HepG2 (cell line): Measurements from ENCODE around the gene PRELID1. TPM values are rescaled to one million over a fixed set of nuclear protein-coding genes. Genes with fewer than 3 reads are reported as not detected.
A peak's percentile ranks its signal among the peaks of the same experiment; 100 is the strongest.

Experiments
- EEA1 ChIP-seq: sonication (generic); formaldehyde crosslinking; IDR thresholded peaks from 2 replicates; pipeline ENCODE4 v1.5.1; 2020; ENCODE audit warnings: mild to moderate bottlenecking, missing genetic modification reagents, borderline replicate concordance
- HHEX ChIP-seq: IDR thresholded peaks from 2 replicates; pipeline ENCODE4 v1.6.1; 2016; ENCODE audit warnings: control low read depth
- HNRNPL ChIP-seq: fragments of 200-400 bp; formaldehyde crosslinking; IDR thresholded peaks from 2 replicates; pipeline ENCODE4 v1.6.1; 2017; ENCODE audit warnings: mild to moderate bottlenecking, low read depth, low read length
- HOXD1 ChIP-seq: sonication (generic); formaldehyde crosslinking; IDR thresholded peaks from 2 replicates; pipeline ENCODE4 v1.5.0; 2020; ENCODE audit warnings: missing genetic modification reagents
- KDM2A ChIP-seq: sonication (generic); formaldehyde crosslinking; IDR thresholded peaks from 2 replicates; pipeline ENCODE4 v1.4.0; 2020; ENCODE audit warnings: low read depth, missing genetic modification reagents, borderline replicate concordance
- KDM4B ChIP-seq: sonication (generic); formaldehyde crosslinking; IDR thresholded peaks from 2 replicates; pipeline ENCODE4 v1.4.0; 2020; ENCODE audit warnings: missing genetic modification reagents
- KLF9 ChIP-seq: IDR thresholded peaks from 2 replicates; pipeline ENCODE4 v1.6.1; 2016; ENCODE audit warnings: low read depth
- RNF2 ChIP-seq: fragments of 450-650 bp; conservative IDR thresholded peaks from 2 replicates; pipeline ENCODE4 v1.6.1; 2016; ENCODE audit warnings: low read depth
- SALL2 ChIP-seq: sonication (generic); formaldehyde crosslinking; IDR thresholded peaks from 2 replicates; pipeline ENCODE4 v1.8.1; 2023; ENCODE audit warnings: mild to moderate bottlenecking, missing genetic modification reagents, inconsistent platforms
- TEAD2 ChIP-seq: sonication (generic); formaldehyde crosslinking; IDR thresholded peaks from 2 replicates; pipeline ENCODE4 v1.9.0; 2021; ENCODE audit warnings: missing genetic modification reagents
- THYN1 ChIP-seq: sonication (generic); formaldehyde crosslinking; IDR thresholded peaks from 2 replicates; pipeline ENCODE4 v1.8.1; 2023; ENCODE audit warnings: low read depth, mild to moderate bottlenecking, moderate library complexity, missing genetic modification reagents, borderline replicate concordance
- ZEB1 ChIP-seq: IDR thresholded peaks from 2 replicates; pipeline ENCODE4 v1.6.1; 2012; ENCODE audit warnings: mild to moderate bottlenecking, low read depth, inconsistent platforms; ENCODE audit not compliant: insufficient replicate concordance
- ZMAT3 ChIP-seq: sonication (generic); formaldehyde crosslinking; conservative IDR thresholded peaks from 2 replicates; pipeline ENCODE4 v1.7.0; 2021; ENCODE audit warnings: missing genetic modification reagents
- ZNF143 ChIP-seq: sonication (generic); formaldehyde crosslinking; IDR thresholded peaks from 2 replicates; pipeline ENCODE4 v1.4.0; 2020; ENCODE audit warnings: missing genetic modification reagents
- ZNF282 ChIP-seq: fragments of 450-650 bp; IDR thresholded peaks from 2 replicates; pipeline ENCODE4 v1.6.1; 2018; ENCODE audit not compliant: partially characterized antibody
- ZNF557 ChIP-seq: sonication (generic); formaldehyde crosslinking; IDR thresholded peaks from 2 replicates; pipeline ENCODE4 v1.4.0; 2020; ENCODE audit warnings: missing genetic modification reagents
- ZNF781 ChIP-seq: sonication (generic); formaldehyde crosslinking; IDR thresholded peaks from 2 replicates; pipeline ENCODE4 v1.5.1; 2020; ENCODE audit warnings: borderline replicate concordance, mild to moderate bottlenecking, missing genetic modification reagents; ENCODE audit errors: not compliant biosample characterization
- polyA plus RNA-seq, 8 experiments: library from polyadenylated mRNA; depleted of rRNA in 3 of 8; stranded (reverse) in 7 of 8; unstranded in 1 of 8; fragments of >200 nt; fragmentation: Illumina TruSeq in 4 of 8; extraction: Trizol in 4 of 8; gene quantifications; 2 replicates each; pipeline versions ENCODE4 v1.2.1 to v1.2.3, GENCODE V29; 2011 to 2016; ENCODE audit warnings: low read depth in 4 of 8, missing spikeins in 1 of 8, mixed read lengths in 1 of 8; ENCODE audit not compliant: insufficient read depth in 1 of 8
- total RNA-seq, 5 experiments: library from RNA; depleted of rRNA; stranded (reverse); fragments of >200 nt; fragmentation: Illumina TruSeq; extraction: Trizol; gene quantifications; 2 replicates each; pipeline ENCODE4 v1.2.3, GENCODE V29; 2016; ENCODE audit warnings: low read depth in 1 of 5
- TF ChIP-seq, protein P1 (sequence below): sonication (generic); formaldehyde crosslinking; IDR thresholded peaks from 2 replicates; pipeline ENCODE4 v1.4.0; 2020; ENCODE audit warnings: missing genetic modification reagents; ENCODE audit errors: not compliant biosample characterization
- TF ChIP-seq, protein P2 (sequence below): sonication (generic); formaldehyde crosslinking; IDR thresholded peaks from 2 replicates; pipeline ENCODE4 v1.8.1; 2023; ENCODE audit warnings: mild to moderate bottlenecking, missing genetic modification reagents
- TF ChIP-seq, protein P3 (sequence below): IDR thresholded peaks from 2 replicates; pipeline ENCODE4 v1.6.1; 2016; ENCODE audit warnings: missing compliant biosample characterization, missing genetic modification reagents, borderline replicate concordance
- TF ChIP-seq, protein P4 (sequence below): sonication (generic); formaldehyde crosslinking; IDR thresholded peaks from 2 replicates; pipeline ENCODE4 v1.5.0; 2020; ENCODE audit warnings: missing genetic modification reagents, mild to moderate bottlenecking, borderline replicate concordance
- TF ChIP-seq, protein P5 (sequence below): sonication (generic); formaldehyde crosslinking; IDR thresholded peaks from 2 replicates; pipeline ENCODE4 v1.8.1; 2023; ENCODE audit warnings: missing genetic modification reagents, mild to moderate bottlenecking, borderline replicate concordance
- TF ChIP-seq, protein P6 (sequence below): sonication (generic); formaldehyde crosslinking; IDR thresholded peaks from 2 replicates; pipeline ENCODE4 v1.4.0; 2020; ENCODE audit warnings: missing genetic modification reagents
- TF ChIP-seq, protein P7 (sequence below): sonication (generic); formaldehyde crosslinking; IDR thresholded peaks from 2 replicates; pipeline ENCODE4 v1.9.0; 2021; ENCODE audit warnings: missing genetic modification reagents, borderline replicate concordance

The PRELID1 gene
- total and polyA plus RNA-seq, 2 of the 13 experiments (the other 11 are each of a cell fraction or from before 2014, with no cell fraction given), result 250 to 271 TPM

DNA sequence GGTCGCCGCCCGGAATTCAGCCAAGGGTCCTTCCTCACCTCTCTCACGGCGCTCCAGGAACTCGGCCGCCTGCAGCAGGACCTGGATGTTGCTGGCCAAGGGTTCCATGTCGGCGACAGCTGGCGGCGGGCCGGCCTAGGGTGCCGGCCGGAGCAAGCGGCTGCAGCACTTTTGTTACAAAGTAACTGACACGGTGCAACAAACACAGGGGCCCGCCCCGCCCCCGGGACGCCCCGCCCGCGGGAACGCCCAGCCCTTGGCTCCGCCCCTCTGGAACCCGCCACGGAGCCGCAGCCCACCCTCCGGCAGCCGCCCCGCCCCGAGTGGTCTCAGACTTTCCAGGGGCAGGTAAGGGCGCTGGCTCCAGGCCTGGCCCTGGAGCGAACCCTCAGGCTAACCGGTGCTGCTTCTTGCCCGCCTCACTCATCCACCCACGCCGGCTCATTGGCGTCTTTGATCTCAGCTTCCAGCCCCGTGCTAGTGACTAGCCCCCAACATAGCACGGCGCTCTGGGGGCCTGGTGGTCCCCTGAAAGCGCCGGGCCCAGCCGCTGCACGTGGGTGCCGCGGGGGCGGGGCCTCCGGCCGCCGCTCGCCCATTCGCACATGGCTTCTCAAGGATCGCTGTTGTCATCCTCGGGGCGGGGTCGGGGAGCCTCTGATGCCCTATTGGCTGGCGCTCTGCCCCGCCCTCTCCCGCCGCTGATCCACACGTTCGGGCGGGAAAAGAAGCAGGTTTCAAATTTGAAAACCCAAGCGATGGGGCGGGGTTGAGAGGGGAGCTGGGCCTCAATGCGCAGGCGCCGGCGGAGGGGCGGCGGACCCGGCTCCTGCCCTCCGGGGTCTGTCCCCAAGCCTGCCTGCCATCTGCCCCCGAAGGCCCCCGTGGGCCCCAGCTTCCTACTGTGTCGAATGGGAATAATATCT is 8.4 kb downstream of the PRELID1 start, which contains the start of gene MXD3 (continued):
- TF ChIP-seq THYN1 (CRISPR knock-in tag), result no peak
- TF ChIP-seq, protein P1, sequence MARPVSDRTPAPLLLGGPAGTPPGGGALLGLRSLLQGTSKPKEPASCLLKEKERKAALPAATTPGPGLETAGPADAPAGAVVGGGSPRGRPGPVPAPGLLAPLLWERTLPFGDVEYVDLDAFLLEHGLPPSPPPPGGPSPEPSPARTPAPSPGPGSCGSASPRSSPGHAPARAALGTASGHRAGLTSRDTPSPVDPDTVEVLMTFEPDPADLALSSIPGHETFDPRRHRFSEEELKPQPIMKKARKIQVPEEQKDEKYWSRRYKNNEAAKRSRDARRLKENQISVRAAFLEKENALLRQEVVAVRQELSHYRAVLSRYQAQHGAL (CRISPR knock-in tag), result no peak
- TF ChIP-seq, protein P2, sequence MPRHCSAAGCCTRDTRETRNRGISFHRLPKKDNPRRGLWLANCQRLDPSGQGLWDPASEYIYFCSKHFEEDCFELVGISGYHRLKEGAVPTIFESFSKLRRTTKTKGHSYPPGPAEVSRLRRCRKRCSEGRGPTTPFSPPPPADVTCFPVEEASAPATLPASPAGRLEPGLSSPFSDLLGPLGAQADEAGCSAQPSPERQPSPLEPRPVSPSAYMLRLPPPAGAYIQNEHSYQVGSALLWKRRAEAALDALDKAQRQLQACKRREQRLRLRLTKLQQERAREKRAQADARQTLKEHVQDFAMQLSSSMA (CRISPR knock-in tag), result no peak
- TF ChIP-seq, protein P3, sequence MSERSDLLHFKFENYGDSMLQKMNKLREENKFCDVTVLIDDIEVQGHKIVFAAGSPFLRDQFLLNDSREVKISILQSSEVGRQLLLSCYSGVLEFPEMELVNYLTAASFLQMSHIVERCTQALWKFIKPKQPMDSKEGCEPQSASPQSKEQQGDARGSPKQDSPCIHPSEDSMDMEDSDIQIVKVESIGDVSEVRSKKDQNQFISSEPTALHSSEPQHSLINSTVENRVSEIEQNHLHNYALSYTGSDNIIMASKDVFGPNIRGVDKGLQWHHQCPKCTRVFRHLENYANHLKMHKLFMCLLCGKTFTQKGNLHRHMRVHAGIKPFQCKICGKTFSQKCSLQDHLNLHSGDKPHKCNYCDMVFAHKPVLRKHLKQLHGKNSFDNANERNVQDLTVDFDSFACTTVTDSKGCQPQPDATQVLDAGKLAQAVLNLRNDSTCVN (CRISPR knock-in tag), result no peak
- TF ChIP-seq ZNF557 (CRISPR knock-in tag), result no peak
- TF ChIP-seq KDM4B (CRISPR knock-in tag), result no peak
- no peak for TF ChIP-seq ZEB1
- TF ChIP-seq ZMAT3 (CRISPR knock-in tag), result 0 out of 2 replicates have a peak, but pooled peaks have one; percentile 46
- TF ChIP-seq SALL2 (CRISPR knock-in tag), result no peak; the same call in 1 of the 2 replicates
- TF ChIP-seq HOXD1 (CRISPR knock-in tag), result no peak
- TF ChIP-seq TEAD2 (CRISPR knock-in tag), result no peak
- TF ChIP-seq, protein P4, sequence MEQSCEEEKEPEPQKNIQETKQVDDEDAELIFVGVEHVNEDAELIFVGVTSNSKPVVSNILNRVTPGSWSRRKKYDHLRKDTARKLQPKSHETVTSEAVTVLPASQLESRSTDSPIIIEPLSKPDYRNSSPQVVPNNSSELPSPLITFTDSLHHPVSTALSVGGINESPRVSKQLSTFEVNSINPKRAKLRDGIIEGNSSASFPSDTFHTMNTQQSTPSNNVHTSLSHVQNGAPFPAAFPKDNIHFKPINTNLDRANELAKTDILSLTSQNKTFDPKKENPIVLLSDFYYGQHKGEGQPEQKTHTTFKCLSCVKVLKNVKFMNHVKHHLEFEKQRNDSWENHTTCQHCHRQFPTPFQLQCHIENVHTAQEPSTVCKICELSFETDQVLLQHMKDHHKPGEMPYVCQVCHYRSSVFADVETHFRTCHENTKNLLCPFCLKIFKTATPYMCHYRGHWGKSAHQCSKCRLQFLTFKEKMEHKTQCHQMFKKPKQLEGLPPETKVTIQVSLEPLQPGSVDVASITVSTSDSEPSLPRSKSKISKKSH, result no peak
- TF ChIP-seq ZNF282, result no peak
- TF ChIP-seq, protein P5, sequence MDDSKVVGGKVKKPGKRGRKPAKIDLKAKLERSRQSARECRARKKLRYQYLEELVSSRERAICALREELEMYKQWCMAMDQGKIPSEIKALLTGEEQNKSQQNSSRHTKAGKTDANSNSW (CRISPR knock-in tag), result no peak
- TF ChIP-seq HNRNPL, result no peak
- TF ChIP-seq, protein P6, sequence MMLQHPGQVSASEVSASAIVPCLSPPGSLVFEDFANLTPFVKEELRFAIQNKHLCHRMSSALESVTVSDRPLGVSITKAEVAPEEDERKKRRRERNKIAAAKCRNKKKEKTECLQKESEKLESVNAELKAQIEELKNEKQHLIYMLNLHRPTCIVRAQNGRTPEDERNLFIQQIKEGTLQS (CRISPR knock-in tag), result no peak
- TF ChIP-seq KDM2A, result peak; percentile 53; the same call in 1 of the 2 replicates
- no peak for TF ChIP-seq EEA1 (CRISPR knock-in tag)
- TF ChIP-seq ZNF143 (CRISPR knock-in tag), result no peak
- no peak for TF ChIP-seq ZNF781 (CRISPR knock-in tag)
- no peak; the same call in 1 of the 2 replicates for TF ChIP-seq KLF9 (CRISPR knock-in tag)
- peak; percentile 67; the same call in 1 of the 2 replicates for TF ChIP-seq RNF2
- TF ChIP-seq, protein P7, sequence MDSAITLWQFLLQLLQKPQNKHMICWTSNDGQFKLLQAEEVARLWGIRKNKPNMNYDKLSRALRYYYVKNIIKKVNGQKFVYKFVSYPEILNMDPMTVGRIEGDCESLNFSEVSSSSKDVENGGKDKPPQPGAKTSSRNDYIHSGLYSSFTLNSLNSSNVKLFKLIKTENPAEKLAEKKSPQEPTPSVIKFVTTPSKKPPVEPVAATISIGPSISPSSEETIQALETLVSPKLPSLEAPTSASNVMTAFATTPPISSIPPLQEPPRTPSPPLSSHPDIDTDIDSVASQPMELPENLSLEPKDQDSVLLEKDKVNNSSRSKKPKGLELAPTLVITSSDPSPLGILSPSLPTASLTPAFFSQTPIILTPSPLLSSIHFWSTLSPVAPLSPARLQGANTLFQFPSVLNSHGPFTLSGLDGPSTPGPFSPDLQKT, result no peak
- no peak for TF ChIP-seq HHEX
